ENCODE measurements around the gene ACSL1. TPM values are rescaled to one million over a fixed set of nuclear protein-coding genes. Genes with fewer than 3 reads are reported as not detected.

Gene ACSL1
- total RNA-seq, 2 experiments from 2014 or later: 24.3 to 32.9 TPM

GRCh38 chr4:184836613-184837012 is 10.8 kb upstream of the ACSL1 start:
- no peaks in the 10 kb centered on the region for H3K36me3 ChIP-seq (ENCODE audit: insufficient read depth, low read length)
- no peak overlapping the region for H3K4me2 ChIP-seq (ENCODE audit: low read length)
- no peaks in the 10 kb centered on the region for H3K9me3 ChIP-seq (ENCODE audit: low read length)
- H2AFZ ChIP-seq (ENCODE audit: low read length): no peak overlapping the region
- POLR2A ChIA-PET: interaction anchor here (0.7 to 1.1 kb wide), 2 partner anchors 8 to 10 kb away, joined by 3 to 5 read pairs; no protein-coding TSS in a partner anchor
- no peak overlapping the region for H3K27ac ChIP-seq (ENCODE audit: low read depth, low read length, poor library complexity, severe bottlenecking)
- no peaks in the 10 kb centered on the region for H3K79me2 ChIP-seq (ENCODE audit: insufficient read depth, low read depth, low read length)
- intact Hi-C loops (cut with micrococcal nuclease; ENCODE audit: unreplicated experiment): no loop called here
- no peaks in the 10 kb centered on the region for H3K9me2 ChIP-seq (ENCODE audit: insufficient read depth, low read length)
- TF ChIP-seq, protein P1, sequence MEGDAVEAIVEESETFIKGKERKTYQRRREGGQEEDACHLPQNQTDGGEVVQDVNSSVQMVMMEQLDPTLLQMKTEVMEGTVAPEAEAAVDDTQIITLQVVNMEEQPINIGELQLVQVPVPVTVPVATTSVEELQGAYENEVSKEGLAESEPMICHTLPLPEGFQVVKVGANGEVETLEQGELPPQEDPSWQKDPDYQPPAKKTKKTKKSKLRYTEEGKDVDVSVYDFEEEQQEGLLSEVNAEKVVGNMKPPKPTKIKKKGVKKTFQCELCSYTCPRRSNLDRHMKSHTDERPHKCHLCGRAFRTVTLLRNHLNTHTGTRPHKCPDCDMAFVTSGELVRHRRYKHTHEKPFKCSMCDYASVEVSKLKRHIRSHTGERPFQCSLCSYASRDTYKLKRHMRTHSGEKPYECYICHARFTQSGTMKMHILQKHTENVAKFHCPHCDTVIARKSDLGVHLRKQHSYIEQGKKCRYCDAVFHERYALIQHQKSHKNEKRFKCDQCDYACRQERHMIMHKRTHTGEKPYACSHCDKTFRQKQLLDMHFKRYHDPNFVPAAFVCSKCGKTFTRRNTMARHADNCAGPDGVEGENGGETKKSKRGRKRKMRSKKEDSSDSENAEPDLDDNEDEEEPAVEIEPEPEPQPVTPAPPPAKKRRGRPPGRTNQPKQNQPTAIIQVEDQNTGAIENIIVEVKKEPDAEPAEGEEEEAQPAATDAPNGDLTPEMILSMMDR (conservative IDR thresholded peaks at IDR 0.05; ENCODE audit: low read length): no peak
- TF ChIP-seq EZH2phosphoT487 (IDR thresholded peaks at IDR 0.05; ENCODE audit: borderline replicate concordance, low read depth, low read length): no peak
- no TSS peak for BruUV-seq (replicated peaks)
- CTCF ChIA-PET (ENCODE audit: unreplicated experiment): no interaction called here
- H3K4me3 ChIP-seq (ENCODE audit: low read depth, low read length, poor library complexity, severe bottlenecking): no peak overlapping the region
- no peaks in the 10 kb centered on the region for H4K20me1 ChIP-seq (ENCODE audit: insufficient read depth, low read length)
- no peaks in the 10 kb centered on the region for H3K4me1 ChIP-seq (ENCODE audit: insufficient read depth, low read length, poor library complexity, severe bottlenecking)
- DNase-seq (ENCODE audit: low spot score): no peak

- intact Hi-C loops (cut with micrococcal nuclease; ENCODE audit: unreplicated experiment): no loop called here
- no TSS peak for BruUV-seq (replicated peaks)
- CTCF ChIA-PET (ENCODE audit: unreplicated experiment): no interaction called here
These were observed 7.5 kb upstream of the ACSL1 start for GRCh38 chr4:184833046-184833838.

More at GRCh38 chr4:184833046-184833838, 7.5 kb upstream of the ACSL1 start:
- Histone ChIP-seq H3K36me3 (ENCODE audit: insufficient read depth, low read length) (no peaks in the 10 kb centered on the region), H3K4me3 (ENCODE audit: low read depth, low read length, poor library complexity, severe bottlenecking) (no peak overlapping the region), H4K20me1 (ENCODE audit: insufficient read depth, low read length) (no peaks in the 10 kb centered on the region), H2AFZ (ENCODE audit: low read length) (no peak overlapping the region), H3K4me2 (ENCODE audit: low read length) (no peak overlapping the region), H3K79me2 (ENCODE audit: insufficient read depth, low read depth, low read length) (no peaks in the 10 kb centered on the region), H3K9me2 (ENCODE audit: insufficient read depth, low read length) (no peaks in the 10 kb centered on the region), H3K4me1 (ENCODE audit: insufficient read depth, low read length, poor library complexity, severe bottlenecking) (no peaks in the 10 kb centered on the region), H3K9me3 (ENCODE audit: low read length) (no peaks in the 10 kb centered on the region), H3K27ac (ENCODE audit: low read depth, low read length, poor library complexity, severe bottlenecking) (no peak overlapping the region)
- DNase-seq (ENCODE audit: low spot score): no peak
- POLR2A ChIA-PET: interaction anchor here (0.5 to 0.6 kb wide), 2 partner anchors 166 to 1150 kb away, joined by 3 read pairs; no protein-coding TSS in a partner anchor
- TF ChIP-seq, protein P1 (conservative IDR thresholded peaks at IDR 0.05; ENCODE audit: low read length): no peak
- no peak for TF ChIP-seq EZH2phosphoT487 (IDR thresholded peaks at IDR 0.05; ENCODE audit: borderline replicate concordance, low read depth, low read length)

All from OCI-LY7 (cell line).